GM12872 (cell line): ENCODE results near the gene PPP3CA.

Source experiments
- TF ChIP-seq, protein P1 (sequence below): IDR thresholded peaks from 3 replicates; pipeline ENCODE4 v1.5.1; 2011; ENCODE audit warnings: low read depth, mild to moderate bottlenecking, low read length, moderate library complexity; ENCODE audit not compliant: insufficient read depth

The PPP3CA gene

DNA sequence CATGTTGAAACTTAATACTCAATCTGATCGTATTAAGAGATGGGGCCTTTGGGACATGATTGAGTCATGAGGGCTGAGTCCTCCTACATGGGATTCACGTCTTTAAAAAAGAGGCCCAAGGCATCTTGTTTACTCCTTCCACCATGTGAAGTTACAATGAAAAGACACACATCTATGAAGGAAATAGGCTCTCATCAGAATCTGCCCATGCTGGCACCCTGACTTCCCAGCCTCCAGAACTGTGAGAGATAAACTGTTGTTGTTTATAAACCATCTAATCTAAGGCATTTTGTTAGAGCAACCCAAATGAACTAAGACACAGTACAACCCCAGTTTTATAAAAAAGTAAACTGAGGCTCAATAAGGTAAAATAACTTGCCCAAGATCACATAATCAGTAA, 32.3 kb downstream of the PPP3CA start:
- TF ChIP-seq, protein P1, sequence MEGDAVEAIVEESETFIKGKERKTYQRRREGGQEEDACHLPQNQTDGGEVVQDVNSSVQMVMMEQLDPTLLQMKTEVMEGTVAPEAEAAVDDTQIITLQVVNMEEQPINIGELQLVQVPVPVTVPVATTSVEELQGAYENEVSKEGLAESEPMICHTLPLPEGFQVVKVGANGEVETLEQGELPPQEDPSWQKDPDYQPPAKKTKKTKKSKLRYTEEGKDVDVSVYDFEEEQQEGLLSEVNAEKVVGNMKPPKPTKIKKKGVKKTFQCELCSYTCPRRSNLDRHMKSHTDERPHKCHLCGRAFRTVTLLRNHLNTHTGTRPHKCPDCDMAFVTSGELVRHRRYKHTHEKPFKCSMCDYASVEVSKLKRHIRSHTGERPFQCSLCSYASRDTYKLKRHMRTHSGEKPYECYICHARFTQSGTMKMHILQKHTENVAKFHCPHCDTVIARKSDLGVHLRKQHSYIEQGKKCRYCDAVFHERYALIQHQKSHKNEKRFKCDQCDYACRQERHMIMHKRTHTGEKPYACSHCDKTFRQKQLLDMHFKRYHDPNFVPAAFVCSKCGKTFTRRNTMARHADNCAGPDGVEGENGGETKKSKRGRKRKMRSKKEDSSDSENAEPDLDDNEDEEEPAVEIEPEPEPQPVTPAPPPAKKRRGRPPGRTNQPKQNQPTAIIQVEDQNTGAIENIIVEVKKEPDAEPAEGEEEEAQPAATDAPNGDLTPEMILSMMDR = no peak

DNA sequence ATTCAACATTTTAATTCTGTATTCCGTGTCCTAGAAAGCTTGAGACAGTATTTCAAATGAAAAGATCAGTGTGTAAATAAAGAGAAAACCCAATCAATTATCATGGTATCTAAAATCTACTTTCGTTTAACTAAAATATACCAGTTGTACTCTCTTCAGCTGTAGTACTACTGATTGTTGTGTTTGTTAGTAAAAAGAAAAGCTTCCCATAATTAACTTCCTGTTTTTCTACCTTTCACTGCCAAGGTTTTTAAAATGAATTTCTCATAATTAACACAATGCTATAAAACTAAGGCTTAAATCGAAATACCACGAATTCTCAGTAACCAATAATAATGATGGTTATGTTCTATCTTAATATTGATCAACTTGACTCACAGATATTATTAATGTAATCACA, 37.4 kb downstream of the PPP3CA start:
- TF ChIP-seq, protein P1 = no peak

DNA sequence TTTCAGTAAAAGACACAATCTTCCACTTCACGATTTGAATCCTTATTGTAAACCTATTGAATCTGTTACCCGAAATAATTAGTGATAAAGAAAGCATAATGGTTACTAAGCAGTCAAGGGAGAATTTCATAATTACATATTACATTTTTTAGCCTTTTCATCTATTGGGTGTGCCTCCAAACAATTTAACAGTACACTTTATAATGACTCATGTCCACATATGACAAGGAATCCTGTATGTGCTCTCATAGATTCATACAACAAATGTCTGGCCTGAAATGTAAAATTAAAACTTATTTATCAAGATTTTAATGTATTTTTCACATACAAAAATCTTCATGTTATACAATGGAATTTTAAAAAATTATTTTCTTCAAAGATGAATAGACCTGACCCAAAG, 39.4 kb downstream of the PPP3CA start:
- TF ChIP-seq, protein P1 = no peak

DNA sequence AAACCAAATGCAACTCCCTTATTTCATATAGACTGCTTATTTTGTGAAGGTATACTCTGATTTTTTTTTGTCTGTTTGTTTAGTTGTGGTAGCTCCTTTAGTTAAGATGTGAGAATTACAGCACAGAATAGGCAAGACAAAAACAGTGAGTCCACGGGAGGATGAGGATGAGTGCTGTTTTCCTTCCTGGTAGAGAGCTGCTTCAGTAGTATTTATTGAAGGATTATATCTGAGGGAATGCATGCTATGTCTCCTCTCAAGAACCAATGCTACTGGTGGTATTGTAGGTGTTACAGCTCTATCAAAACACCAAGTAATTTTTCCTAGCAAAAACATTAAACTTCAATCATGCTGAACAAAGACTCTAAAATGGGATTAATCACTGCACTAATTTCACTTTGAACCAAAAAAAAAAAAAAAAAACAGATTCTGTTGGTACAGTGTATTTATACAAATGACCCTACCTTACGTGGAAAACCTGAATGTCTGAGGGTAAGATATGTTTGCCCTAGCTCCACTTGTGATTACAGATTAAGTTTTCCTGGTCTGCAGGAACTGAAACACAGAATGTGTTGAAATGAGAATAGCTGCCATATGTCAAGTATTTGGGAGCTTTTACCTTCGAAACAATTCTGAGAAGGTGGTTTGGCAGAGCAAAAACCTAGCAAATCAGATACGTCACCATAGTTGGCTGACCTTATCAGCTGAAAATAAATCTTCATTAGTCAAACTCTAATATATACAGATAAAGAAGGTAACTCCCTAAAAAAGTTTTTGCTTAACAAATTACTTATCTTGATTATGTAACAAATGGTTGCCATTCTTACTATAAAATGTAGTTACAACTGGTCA, 40.3 kb downstream of the PPP3CA start:
- TF ChIP-seq, protein P1 = no peak

DNA sequence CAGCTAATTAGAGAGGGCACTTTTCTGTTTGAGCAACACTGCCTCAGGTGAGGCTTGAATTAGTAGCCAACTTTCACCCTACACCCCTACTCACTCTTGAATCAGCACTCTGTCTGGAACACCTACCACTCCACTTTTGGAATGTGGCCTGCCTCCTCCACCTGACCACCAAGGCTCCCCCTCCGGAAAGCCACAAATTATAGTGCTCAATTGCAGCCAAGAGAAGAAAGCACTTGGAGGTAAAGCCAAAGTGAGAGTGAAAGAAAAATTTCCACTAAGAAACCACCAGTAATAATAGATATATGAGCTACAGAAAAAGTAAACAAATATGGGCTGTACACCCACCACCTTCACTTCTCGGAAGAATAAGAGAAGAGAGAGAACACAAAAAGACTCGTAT, 41.1 kb downstream of the PPP3CA start:
- TF ChIP-seq, protein P1 = no peak

DNA sequence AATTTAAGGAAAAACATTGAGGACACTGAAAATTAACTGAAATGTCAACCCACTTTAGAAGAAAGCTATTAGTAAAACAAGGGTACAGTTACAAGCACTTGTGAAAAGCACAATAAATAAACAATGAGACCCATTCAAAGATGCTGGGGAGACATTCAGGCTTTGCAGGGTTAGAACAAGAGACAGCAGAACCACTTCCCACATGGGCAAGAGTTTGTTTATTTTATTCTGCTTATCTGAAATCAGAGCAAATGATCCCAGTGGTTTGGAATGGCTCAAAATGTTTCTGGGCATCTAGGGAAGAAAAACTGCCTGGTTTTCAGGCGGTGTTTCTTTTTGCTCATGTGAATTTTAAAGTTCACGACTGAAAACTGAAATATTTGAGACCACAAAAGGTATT, 42.4 kb downstream of the PPP3CA start:
- TF ChIP-seq, protein P1 = no peak

DNA sequence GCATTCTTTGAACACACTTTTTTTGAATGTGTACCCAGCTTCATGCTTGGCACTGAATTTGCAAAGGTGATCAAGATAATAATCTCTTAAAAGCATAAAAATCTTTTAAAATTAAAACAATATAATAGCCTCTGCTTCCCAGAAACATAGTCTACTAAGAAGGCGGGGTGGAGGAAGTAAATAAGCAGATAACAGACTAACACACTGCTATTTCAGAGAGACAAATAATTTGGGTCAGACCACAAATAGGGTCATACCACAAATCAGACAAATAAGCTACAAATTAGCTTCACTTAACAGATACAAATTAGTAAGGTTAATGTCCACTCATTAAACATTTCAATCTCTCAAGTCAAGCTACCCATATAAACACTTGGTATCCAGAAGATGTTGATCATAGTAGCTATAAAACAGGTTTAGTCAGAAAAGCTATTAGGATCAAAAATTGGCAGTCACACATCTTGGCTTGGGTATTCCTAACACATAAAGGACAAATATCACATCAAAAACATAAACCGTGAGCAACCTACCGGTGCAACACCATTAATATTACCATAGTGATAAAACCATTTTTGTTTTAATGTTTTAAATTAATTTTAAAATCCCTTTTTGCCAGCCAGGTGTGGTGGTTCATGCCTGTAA, 47.3 kb downstream of the PPP3CA start:
- TF ChIP-seq, protein P1 = no peak
